ENCODE data around the gene IDH3G. TPM values are rescaled to one million over a fixed set of nuclear protein-coding genes. Genes with fewer than 3 reads are reported as not detected.
A peak's percentile ranks its signal among the peaks of the same experiment; 100 is the strongest.

Gene IDH3G
- total and polyA plus RNA-seq, 2 donors (not counting 1 experiment from before 2014, with no cell fraction given): 62.8 to 122 TPM

DNA sequence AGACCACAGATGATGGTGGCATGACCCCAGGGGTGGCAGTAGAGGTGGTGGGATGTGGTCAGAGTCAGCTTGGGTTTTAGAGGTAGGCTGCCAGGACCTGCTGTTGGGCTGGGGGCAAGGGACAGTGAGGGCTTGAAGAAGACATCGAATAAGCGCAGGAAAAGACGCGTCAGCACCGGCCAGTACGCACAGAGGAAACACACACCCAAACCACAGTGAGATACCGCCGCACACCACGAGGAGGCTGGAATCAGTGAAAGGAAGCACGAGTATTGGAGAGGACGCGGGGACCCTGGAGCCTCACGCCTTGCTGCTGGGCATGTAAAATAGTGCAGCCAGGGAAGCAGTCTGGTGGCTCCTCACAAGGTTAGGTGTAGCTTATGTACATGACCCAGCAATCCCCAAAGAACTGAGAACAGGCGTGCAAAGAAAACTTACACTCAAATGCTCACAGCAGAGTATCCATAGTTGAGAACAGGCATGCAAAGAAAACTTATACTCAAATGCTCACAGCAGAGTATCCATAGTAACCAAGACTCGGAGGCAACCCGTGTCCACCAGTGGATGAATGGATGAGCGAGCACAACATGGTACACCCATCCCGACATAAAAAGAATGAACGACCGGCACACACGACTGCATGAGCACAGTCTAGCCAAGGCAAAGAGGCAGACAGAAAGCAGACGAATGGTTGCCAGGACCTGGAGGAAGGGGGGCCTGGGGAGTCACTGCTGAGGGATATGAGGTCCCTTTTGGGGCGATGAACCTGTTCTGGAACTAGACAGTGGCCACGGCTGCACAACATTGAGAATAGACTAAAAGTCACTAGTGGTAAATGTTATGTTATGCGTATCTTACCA is 22.9 kb upstream of the IDH3G start:
- Histone ChIP-seq H3K4me2 (replicated peaks; ENCODE audit: low read depth, low read length, poor library complexity, severe bottlenecking) (no peak overlapping the region), H3K27me3 (replicated peaks in 1 of 4; ENCODE audit: control extremely low read depth in 1 of 4, control insufficient read depth in 3 of 4, insufficient read depth in 4 of 4, low read length in 3 of 4) (peaks cover 0 to 35% (median 4%) of the 10 kb centered on the region in 4 experiments), H3K27ac (ENCODE audit: low read length in 2 of 2) (no peak overlapping the region), H3K79me2 (ENCODE audit: control insufficient read depth, insufficient read depth, low read length) (no peaks in the 10 kb centered on the region), H3K4me3 (ENCODE audit: control extremely low read depth in 1 of 5, extremely low read depth in 1 of 5, insufficient read depth in 1 of 5, low read depth in 2 of 5, low read length in 4 of 5) (no peak overlapping the region), H4K20me1 (ENCODE audit: control insufficient read depth, insufficient read depth, low read length, poor library complexity, severe bottlenecking) (no peaks in the 10 kb centered on the region), H3K4me1 (ENCODE audit: control insufficient read depth in 2 of 2, insufficient read depth in 2 of 2, low read length in 2 of 2) (peaks cover 4 to 23% of the 10 kb centered on the region in 2 donors), H3K36me3 (replicated peaks in 1 of 2; ENCODE audit: control extremely low read depth in 1 of 2, control insufficient read depth in 1 of 2, extremely low read depth in 1 of 2, insufficient read depth in 2 of 2, low read length in 1 of 2) (no peaks in the 10 kb centered on the region), H3K9me3 (ENCODE audit: control extremely low read depth in 1 of 3, control insufficient read depth in 2 of 3, insufficient read depth in 1 of 3, low read length in 2 of 3) (no peaks in the 10 kb centered on the region), H3K9ac (ENCODE audit: low read length) (no peak overlapping the region), H2AFZ (ENCODE audit: insufficient read depth, low read depth, low read length, poor library complexity, severe bottlenecking) (no peak overlapping the region)
- H3K27me3 Mint-ChIP-seq: peaks cover 18% of the 10 kb centered on the region
- CTCF ChIA-PET: no interaction called here
- POLR2A ChIA-PET: no interaction called here
- 59% methylated on average over 8 of the region's 25 CpGs for WGBS (ENCODE audit: insufficient coverage)
- no peak overlapping the region for H3K27ac Mint-ChIP-seq
- no peaks in the 10 kb centered on the region for H3K9me3 Mint-ChIP-seq (ENCODE audit: insufficient read depth)
- H3K4me3 Mint-ChIP-seq: no peak overlapping the region
- intact Hi-C loops (cut with micrococcal nuclease): no loop called here
- H3K4me1 Mint-ChIP-seq: peaks cover 13% of the 10 kb centered on the region
- DNase-seq: no peak
- no peak for ATAC-seq (ENCODE audit: low read depth)
- TF ChIP-seq, protein P1, sequence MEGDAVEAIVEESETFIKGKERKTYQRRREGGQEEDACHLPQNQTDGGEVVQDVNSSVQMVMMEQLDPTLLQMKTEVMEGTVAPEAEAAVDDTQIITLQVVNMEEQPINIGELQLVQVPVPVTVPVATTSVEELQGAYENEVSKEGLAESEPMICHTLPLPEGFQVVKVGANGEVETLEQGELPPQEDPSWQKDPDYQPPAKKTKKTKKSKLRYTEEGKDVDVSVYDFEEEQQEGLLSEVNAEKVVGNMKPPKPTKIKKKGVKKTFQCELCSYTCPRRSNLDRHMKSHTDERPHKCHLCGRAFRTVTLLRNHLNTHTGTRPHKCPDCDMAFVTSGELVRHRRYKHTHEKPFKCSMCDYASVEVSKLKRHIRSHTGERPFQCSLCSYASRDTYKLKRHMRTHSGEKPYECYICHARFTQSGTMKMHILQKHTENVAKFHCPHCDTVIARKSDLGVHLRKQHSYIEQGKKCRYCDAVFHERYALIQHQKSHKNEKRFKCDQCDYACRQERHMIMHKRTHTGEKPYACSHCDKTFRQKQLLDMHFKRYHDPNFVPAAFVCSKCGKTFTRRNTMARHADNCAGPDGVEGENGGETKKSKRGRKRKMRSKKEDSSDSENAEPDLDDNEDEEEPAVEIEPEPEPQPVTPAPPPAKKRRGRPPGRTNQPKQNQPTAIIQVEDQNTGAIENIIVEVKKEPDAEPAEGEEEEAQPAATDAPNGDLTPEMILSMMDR (IDR thresholded peaks at IDR 0.05): peak; percentile 9
- TF ChIP-seq EZH2 (IDR thresholded peaks at IDR 0.05; ENCODE audit: borderline replicate concordance, insufficient read depth, low read depth, low read length, poor library complexity, severe bottlenecking): no peak

DNA sequence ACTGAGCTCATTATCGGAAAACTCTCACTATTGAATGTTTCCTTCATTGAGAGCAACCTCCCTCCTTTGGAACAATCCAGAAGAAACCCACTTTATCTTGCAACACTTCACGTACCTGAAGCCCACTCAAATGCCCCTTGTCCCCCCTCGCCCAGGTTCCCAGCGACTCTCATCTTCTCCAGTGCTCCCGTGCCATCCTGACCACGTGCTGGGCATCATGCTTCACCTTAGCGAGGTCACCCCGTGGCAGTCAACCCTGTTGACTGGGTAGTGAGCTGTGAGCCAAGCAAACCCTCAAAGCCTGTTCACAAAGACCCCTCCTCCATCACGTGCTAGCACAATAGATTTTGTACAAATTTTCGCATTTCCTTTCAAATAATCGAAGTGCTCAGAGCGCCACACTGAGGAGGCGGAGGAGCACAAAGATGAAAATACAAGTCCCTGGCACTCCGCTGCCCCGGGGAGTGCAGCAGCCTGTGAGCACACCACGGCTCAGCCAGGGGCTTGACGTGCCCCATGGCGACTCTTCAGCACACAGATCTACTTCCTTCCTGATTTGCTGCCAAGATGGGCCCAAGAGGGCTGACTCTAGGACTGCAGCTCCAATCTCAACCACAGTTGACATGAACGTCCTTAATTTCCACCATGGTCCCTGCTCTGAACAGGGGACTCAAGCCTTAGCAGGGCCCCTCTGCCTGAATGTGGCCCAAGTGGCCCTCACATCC is 20.6 kb upstream of the IDH3G start:
- TF ChIP-seq EZH2 (IDR thresholded peaks at IDR 0.05; ENCODE audit: borderline replicate concordance, insufficient read depth, low read depth, low read length, poor library complexity, severe bottlenecking): no peak
- TF ChIP-seq, protein P1 (IDR thresholded peaks at IDR 0.05): no peak
- intact Hi-C loops (cut with micrococcal nuclease): no loop called here

More for the DNA sequence above, 20.6 kb upstream of the IDH3G start:
- Histone ChIP-seq H3K9ac (ENCODE audit: low read length) (no peak overlapping the region), H3K27me3 (replicated peaks in 1 of 4; ENCODE audit: control extremely low read depth in 1 of 4, control insufficient read depth in 3 of 4, insufficient read depth in 4 of 4, low read length in 3 of 4) (peaks cover 0 to 26% (median 4%) of the 10 kb centered on the region in 4 experiments), H3K4me3 (ENCODE audit: control extremely low read depth in 1 of 5, extremely low read depth in 1 of 5, insufficient read depth in 1 of 5, low read depth in 2 of 5, low read length in 4 of 5) (no peak overlapping the region), H2AFZ (ENCODE audit: insufficient read depth, low read depth, low read length, poor library complexity, severe bottlenecking) (no peak overlapping the region), H3K36me3 (replicated peaks in 1 of 2; ENCODE audit: control extremely low read depth in 1 of 2, control insufficient read depth in 1 of 2, extremely low read depth in 1 of 2, insufficient read depth in 2 of 2, low read length in 1 of 2) (no peaks in the 10 kb centered on the region), H3K9me3 (ENCODE audit: control extremely low read depth in 1 of 3, control insufficient read depth in 2 of 3, insufficient read depth in 1 of 3, low read length in 2 of 3) (no peaks in the 10 kb centered on the region), H3K79me2 (ENCODE audit: control insufficient read depth, insufficient read depth, low read length) (no peaks in the 10 kb centered on the region), H3K4me1 (ENCODE audit: control insufficient read depth in 2 of 2, insufficient read depth in 2 of 2, low read length in 2 of 2) (peaks cover 4 to 19% of the 10 kb centered on the region in 2 donors), H3K4me2 (replicated peaks; ENCODE audit: low read depth, low read length, poor library complexity, severe bottlenecking) (no peak overlapping the region), H3K27ac (ENCODE audit: low read length in 2 of 2) (no peak overlapping the region), H4K20me1 (ENCODE audit: control insufficient read depth, insufficient read depth, low read length, poor library complexity, severe bottlenecking) (no peaks in the 10 kb centered on the region)
- ChIA-PET POLR2A (no interaction called here), CTCF (no interaction called here)
- 44% methylated on average over 14 of the region's 19 CpGs for WGBS (ENCODE audit: insufficient coverage)
- Mint-ChIP-seq H3K27me3 (peaks cover 23% of the 10 kb centered on the region), H3K4me3 (no peak overlapping the region), H3K9me3 (ENCODE audit: insufficient read depth) (no peaks in the 10 kb centered on the region), H3K4me1 (peaks cover 13% of the 10 kb centered on the region), H3K27ac (no peak overlapping the region)
- DNase-seq (no peak), ATAC-seq (ENCODE audit: low read depth) (no peak)
